ENCODE measurements around the gene SGCG. TPM values are rescaled to one million over a fixed set of nuclear protein-coding genes. Genes with fewer than 3 reads are reported as not detected.
"Not testable (repeated sequence)": the region's sequence is repeated elsewhere in the genome, so short reads cannot be mapped to it uniquely, and the experiment has no call there.

The SGCG gene, protein sequence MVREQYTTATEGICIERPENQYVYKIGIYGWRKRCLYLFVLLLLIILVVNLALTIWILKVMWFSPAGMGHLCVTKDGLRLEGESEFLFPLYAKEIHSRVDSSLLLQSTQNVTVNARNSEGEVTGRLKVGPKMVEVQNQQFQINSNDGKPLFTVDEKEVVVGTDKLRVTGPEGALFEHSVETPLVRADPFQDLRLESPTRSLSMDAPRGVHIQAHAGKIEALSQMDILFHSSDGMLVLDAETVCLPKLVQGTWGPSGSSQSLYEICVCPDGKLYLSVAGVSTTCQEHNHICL
- total RNA-seq, result under 1 TPM in 1 of 4 donors, not detected in 3; 0.67 TPM

DNA sequence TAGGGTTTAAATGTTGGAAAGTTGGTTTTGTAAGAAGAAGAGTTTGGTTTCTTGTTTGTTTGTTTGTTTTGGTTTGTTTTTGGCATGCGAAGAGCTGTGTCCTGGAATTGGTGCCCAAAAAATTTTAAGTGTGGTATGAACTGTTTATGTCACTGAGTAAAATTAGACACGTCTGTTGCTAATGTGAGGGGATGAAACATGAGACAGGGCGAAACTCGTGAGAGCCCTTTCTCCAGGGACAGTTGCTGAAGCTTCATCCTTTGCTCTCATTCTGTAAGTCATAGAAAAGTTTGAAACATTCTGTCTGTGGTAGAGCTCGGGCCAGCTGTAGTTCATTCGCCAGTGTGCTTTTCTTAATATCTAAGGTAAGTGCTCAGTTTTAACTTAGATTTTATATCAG, at the start of gene SGCG:
Gene SGCG, plus strand, starts transcription at position 269 of the 400 bp plus-strand sequence. CDS start 22,716 bp downstream, outside the sequence.
- intact Hi-C loops (cut with DNase I), result no loop called here
- WGBS, 2 donors, result 70 to 78% methylated on average over 6 of the region's 6 CpGs
- TF ChIP-seq, protein P1, sequence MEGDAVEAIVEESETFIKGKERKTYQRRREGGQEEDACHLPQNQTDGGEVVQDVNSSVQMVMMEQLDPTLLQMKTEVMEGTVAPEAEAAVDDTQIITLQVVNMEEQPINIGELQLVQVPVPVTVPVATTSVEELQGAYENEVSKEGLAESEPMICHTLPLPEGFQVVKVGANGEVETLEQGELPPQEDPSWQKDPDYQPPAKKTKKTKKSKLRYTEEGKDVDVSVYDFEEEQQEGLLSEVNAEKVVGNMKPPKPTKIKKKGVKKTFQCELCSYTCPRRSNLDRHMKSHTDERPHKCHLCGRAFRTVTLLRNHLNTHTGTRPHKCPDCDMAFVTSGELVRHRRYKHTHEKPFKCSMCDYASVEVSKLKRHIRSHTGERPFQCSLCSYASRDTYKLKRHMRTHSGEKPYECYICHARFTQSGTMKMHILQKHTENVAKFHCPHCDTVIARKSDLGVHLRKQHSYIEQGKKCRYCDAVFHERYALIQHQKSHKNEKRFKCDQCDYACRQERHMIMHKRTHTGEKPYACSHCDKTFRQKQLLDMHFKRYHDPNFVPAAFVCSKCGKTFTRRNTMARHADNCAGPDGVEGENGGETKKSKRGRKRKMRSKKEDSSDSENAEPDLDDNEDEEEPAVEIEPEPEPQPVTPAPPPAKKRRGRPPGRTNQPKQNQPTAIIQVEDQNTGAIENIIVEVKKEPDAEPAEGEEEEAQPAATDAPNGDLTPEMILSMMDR (IDR thresholded peaks at IDR 0.05), result no peak
- TF ChIP-seq POLR2A (IDR thresholded peaks at IDR 0.05), result no peak

DNA sequence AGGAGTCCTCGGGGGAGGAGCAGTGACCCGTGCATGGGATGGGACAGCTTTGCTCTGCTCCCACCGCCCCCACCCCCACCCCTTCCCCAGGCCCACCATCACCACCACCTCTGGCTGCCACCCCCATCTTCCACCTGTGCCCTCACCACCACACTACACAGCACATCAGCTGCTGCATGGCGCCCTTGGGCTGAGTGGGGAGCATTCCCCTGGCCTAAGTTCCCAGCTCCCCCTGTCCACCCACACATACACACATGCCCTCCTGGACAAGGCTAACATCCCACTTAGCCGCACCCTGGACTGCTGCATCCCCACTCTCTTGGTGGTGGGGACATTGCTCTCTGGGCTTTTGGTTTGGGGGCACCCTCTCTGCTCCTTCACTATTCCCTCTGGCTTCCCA, 46.2 kb upstream of the SGCG start:
- H3K9me3 ChIP-seq, result no peaks in the 10 kb centered on the region
- intact Hi-C loops (cut with DNase I), result no loop called here
- no peak for DNase-seq
- no peak for TF ChIP-seq POLR2A (IDR thresholded peaks at IDR 0.05)
- TF ChIP-seq, protein P1 (IDR thresholded peaks at IDR 0.05), result no peak
- H3K4me3 ChIP-seq (replicated peaks in 1 of 3), result no peak overlapping the region
- no peaks in the 10 kb centered on the region for H3K36me3 ChIP-seq
- WGBS, 2 donors, result 83 to 88% methylated on average over 4 to 5 of the region's 5 CpGs
- H3K4me1 ChIP-seq, result no peaks in the 10 kb centered on the region
- no peak overlapping the region for H3K27ac ChIP-seq
- H3K27me3 ChIP-seq, result no peaks in the 10 kb centered on the region

More for the DNA sequence above, at the start of gene SGCG:
- H3K36me3 ChIP-seq, result no peaks in the 10 kb centered on the region
- DNase-seq, result no peak
- H3K9me3 ChIP-seq, result no peaks in the 10 kb centered on the region
- no peak within 1 kb of the TSS for H3K4me3 ChIP-seq (replicated peaks in 1 of 3)
- no peaks in the 10 kb centered on the region for H3K4me1 ChIP-seq
- no peak within 1 kb of the TSS for H3K27ac ChIP-seq
- no peaks in the 10 kb centered on the region for H3K27me3 ChIP-seq

DNA sequence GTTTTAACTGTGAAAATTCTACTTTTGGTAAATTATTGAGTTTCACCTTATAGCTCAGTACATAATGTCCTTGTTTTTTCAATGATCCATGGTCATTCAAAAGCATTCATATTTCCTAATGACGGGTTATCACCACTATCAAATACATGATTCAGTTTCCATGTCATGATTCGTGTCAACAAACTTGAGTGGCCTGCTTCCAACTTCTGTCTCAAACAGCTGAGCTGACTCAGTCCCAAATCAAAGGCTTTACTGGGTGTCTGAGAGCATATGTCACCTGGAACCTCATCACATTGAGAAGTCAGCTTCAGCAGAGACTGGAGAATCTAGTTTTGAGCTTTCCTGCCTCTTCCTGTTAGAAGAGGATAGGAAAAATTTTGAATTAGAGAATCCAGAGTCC, 40.3 kb upstream of the SGCG start:
- no peak for DNase-seq
- no peak overlapping the region for H3K27ac ChIP-seq
- TF ChIP-seq, protein P1 (IDR thresholded peaks at IDR 0.05), result no peak
- TF ChIP-seq POLR2A (IDR thresholded peaks at IDR 0.05), result no peak
- no peak overlapping the region for H3K4me3 ChIP-seq (replicated peaks in 1 of 3)
- WGBS, 2 donors, result 80 to 83% methylated on average over 2 of the region's 2 CpGs
- no peaks in the 10 kb centered on the region for H3K4me1 ChIP-seq
- no peaks in the 10 kb centered on the region for H3K27me3 ChIP-seq
- H3K9me3 ChIP-seq, result no peaks in the 10 kb centered on the region
- H3K36me3 ChIP-seq, result no peaks in the 10 kb centered on the region
- intact Hi-C loops (cut with DNase I), result no loop called here

DNA sequence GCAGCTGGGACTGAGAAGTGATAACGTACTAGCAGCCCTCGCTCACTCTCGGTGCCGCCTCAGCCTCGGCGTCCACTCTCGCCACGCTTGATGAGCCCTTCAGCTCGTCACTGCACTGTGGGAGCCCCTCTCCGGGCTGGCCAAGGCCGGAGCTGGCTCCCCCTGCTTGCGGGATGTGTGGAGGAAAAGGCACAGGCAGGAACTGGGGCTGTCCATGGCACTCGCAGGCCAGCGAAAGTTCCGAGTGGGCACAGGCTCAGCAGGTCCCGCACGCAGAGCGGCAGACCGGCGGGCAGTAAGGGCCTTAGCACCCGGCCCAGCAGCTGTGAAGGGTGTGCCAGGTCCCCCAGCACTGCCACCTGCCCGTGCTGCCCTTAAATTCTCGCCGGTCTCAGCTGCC, 38.8 kb upstream of the SGCG start:
- DNase-seq, result no peak
- Histone ChIP-seq H3K9me3 (no peaks in the 10 kb centered on the region), H3K27me3 (no peaks in the 10 kb centered on the region), H3K36me3 (no peaks in the 10 kb centered on the region), H3K4me3 (replicated peaks in 1 of 3) (no peak overlapping the region), H3K27ac (no peak overlapping the region), H3K4me1 (no peaks in the 10 kb centered on the region)
- WGBS, 2 donors, result 95 to 97% methylated on average over 21 to 24 of the region's 24 CpGs
- TF ChIP-seq, protein P1 (IDR thresholded peaks at IDR 0.05), result no peak
- TF ChIP-seq POLR2A (IDR thresholded peaks at IDR 0.05), result no peak
- intact Hi-C loops (cut with DNase I), result no loop called here

DNA sequence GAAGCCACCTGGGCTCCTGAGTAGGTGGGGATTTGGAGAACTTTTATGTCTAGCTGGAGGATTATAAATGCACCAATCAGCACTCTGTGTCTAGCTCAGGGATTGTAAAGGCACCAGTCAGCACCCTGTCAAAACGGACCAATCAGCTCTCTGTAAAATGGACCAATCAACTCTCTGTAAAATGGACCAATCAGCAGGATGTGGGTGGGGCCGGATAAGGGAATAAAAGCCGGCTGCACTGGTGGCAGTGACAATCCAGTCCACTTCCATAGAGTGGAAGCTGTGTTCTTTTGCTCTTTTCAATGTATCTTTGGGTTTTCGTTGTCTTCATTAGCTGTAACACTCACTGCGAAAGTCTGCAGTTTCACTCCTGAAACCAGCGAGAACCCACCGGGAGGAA, 38.2 kb upstream of the SGCG start:
- DNase-seq; H3K4me1 ChIP-seq; H3K9me3 ChIP-seq; H3K27ac ChIP-seq; H3K4me3 ChIP-seq (replicated peaks in 1 of 3); H3K36me3 ChIP-seq; intact Hi-C loops (cut with DNase I); H3K27me3 ChIP-seq: not testable (repeated sequence)
- 94 to 96% methylated on average over 7 of the region's 7 CpGs for WGBS, 2 donors

All from thyroid gland (tissue), 4 donors.